ENCODE data around the gene CCT7. TPM values are rescaled to one million over a fixed set of nuclear protein-coding genes. Genes with fewer than 3 reads are reported as not detected.

The CCT7 gene
- total RNA-seq, 2 experiments from 2014 or later = 499 to 541 TPM

DNA sequence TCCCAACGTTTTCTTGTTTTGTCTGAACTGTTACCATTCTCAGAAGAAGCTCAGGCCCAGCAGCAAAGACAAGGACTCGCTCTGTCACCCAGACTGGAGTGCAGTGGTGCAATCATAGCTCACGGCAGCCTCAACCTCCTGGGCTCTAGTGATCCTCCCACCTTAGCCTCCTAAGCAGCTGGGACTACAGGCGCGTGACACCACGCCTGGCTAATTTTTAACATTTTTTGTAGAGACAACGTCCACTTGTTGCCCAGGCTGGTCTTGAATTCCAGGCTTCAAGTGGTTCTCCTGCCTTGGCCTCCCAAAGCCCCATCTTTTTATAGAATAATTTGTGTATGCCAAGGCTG, 22.0 kb upstream of the CCT7 start:
- Mint-ChIP-seq H3K9me3 (no peaks in the 10 kb centered on the region), H3K4me3 (no peak overlapping the region), H3K27me3 (peaks cover 5% of the 10 kb centered on the region), H3K4me1 (ENCODE audit: low read depth) (peaks cover 34% of the 10 kb centered on the region), H3K27ac (no peak overlapping the region), H3K36me3 (no peaks in the 10 kb centered on the region)
- intact Hi-C loops (cut with micrococcal nuclease) = loop anchor here (1.0 to 5.0 kb wide), 5 partner anchors 35 to 320 kb away; partner anchors contain the start of genes EGR4 and RAB11FIP5
- ChIA-PET POLR2A (interaction anchor here (1.1 to 2.3 kb wide), 2 partner anchors 22 to 35 kb away, joined by 4 to 12 read pairs; partner anchors contain the start of genes CCT7 and PRADC1), CTCF (interaction anchor here (0.5 to 8.7 kb wide), 39 partner anchors 8 to 1373 kb away, joined by 3 to 158 read pairs (median 4); partner anchors contain the start of genes ALMS1, CCT7, NOTO and PRADC1)
- no peak for DNase-seq

DNA sequence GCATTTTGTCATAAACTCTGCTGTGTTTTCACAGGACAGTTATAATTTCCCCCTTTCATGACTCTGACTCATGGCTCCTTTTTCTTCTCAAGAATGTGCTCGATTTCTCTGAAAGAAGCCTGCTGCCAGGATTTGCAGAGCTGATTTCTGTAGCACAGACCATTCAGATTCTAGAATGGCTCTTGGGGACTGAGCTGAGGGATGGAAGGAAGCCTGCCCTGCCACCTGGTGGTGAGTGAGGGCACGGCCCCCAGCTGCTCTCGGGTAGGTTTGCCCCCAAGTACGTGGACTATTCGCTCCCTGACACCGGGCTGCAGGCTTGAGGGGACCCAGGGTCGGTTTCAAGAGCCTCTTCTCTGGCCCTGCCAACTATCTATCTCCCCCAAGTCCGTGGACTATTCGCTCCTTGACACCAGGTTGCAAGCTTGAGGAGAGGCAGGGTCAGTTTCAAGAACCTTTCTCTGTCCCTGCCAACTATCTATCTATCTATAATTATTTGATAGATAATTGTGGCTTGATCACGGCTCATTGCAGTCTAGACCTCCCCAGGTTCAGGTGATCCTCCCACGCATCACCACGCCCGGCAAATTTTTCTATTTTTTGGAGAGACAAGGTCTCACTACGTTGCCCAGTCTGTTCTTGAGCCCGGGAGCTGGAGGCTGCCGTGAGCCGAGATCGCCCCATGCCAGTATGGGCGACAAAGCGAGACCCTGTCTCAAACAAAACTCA, 21.5 kb upstream of the CCT7 start:
- Mint-ChIP-seq H3K27me3 (peaks cover 5% of the 10 kb centered on the region), H3K9me3 (no peaks in the 10 kb centered on the region), H3K4me3 (no peak overlapping the region), H3K4me1 (ENCODE audit: low read depth) (peaks cover 39% of the 10 kb centered on the region), H3K36me3 (no peaks in the 10 kb centered on the region), H3K27ac (no peak overlapping the region)
- CTCF ChIA-PET = interaction anchor here (0.5 to 8.7 kb wide), 44 partner anchors 9 to 1373 kb away, joined by 3 to 158 read pairs (median 4); partner anchors contain the start of genes ALMS1, CCT7, FBXO41 and NOTO
- POLR2A ChIA-PET = interaction anchor here (1.1 to 2.3 kb wide), 2 partner anchors 22 to 36 kb away, joined by 4 to 12 read pairs; partner anchors contain the start of genes CCT7 and PRADC1
- intact Hi-C loops (cut with micrococcal nuclease) = loop anchor here (1.0 to 5.0 kb wide), 5 partner anchors 35 to 320 kb away; partner anchors contain the start of genes EGR4 and RAB11FIP5
- peak; percentile 86 for DNase-seq

DNA sequence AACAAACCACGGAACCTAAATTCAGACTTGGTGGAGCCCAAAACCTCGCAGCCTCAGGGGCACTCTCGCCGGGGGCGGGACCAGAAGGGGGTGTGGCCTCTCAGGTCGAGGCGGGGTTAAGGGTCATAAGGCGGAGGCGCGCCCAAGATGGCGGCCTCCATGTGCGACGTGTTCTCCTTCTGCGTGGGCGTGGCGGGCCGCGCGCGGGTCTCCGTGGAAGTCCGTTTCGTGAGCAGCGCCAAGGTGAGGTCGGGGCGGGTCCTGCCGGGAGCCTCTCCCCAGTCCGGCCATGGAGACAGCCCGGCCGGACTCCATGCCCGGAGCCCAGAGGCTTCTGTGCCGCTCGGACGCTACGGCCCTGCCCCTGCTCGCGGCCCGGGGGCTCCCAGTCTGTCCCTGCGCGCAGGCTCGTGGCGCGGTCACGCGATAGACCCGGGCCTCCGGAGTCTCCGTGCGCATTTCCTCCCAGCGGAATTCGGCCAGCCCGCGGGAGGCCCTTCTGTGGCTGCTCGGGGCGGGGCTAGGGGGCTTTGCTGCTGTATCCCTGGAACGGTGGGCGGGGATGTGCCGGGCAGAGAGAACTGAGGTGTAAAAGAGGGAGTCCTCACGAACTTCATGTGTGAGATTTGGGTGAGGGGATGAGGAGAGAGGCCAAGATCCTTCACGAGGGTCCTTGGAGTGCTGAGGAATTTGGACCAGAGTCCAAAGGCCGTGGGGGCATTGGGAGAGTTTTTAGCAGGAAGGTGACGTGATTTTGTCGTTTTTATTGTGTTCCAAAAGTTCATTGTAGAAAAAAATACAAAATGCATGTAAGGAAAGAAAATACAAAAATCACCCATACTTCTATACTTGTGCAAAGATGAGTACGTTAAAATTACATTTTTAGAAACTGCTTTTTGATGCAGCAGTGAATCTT, 19.7 kb upstream of the CCT7 start, which contains the start of gene SMYD5:
SMYD5 (plus strand) TSS at position 126 of the 916 bp plus-strand sequence; CDS start at position 148, 22 bp downstream.
- Mint-ChIP-seq H3K4me1 (ENCODE audit: low read depth) (peaks cover 42% of the 10 kb centered on the region), H3K27ac (peak within 1 kb of the TSS; percentile 91), H3K4me3 (peak within 1 kb of the TSS; percentile 96), H3K36me3 (peaks cover 1% of the 10 kb centered on the region), H3K27me3 (peaks cover under 1% of the 10 kb centered on the region), H3K9me3 (no peaks in the 10 kb centered on the region)
- ChIA-PET POLR2A (interaction anchor here (1.2 to 5.1 kb wide), 3 partner anchors 11 to 19 kb away, joined by 3 to 32 read pairs (median 4); partner anchors contain the start of genes CCT7 and PRADC1), CTCF (interaction anchor here (0.9 to 8.7 kb wide), 10 partner anchors 19 to 221 kb away, joined by 3 to 158 read pairs (median 12); partner anchors contain the start of genes CCT7 and PRADC1)
- peak; percentile 95 for DNase-seq
- intact Hi-C loops (cut with micrococcal nuclease) = loop anchor here (1.0 to 5.0 kb wide), 4 partner anchors 19 to 322 kb away; partner anchors contain the start of genes EGR4, PRADC1 and SFXN5

DNA sequence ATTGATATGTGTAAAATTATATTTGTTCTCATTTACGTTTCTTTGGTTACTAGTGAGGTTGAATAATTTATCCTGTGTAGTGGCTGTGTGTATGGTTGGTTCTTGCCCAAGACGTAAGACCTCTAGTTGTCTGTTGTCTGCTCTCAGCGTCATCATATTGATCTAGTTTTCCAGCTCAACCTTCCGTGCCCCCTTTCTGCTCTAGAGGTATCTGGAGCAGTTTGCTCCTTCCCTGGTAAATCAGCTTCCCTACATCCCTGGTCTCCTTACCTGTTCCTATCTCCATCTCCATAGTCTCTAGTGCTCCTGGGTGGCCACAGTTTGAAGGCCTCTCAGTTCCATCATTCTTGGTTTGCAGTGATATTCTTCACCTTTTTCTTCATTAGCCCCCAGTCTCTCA, 18.9 kb upstream of the CCT7 start:
- Mint-ChIP-seq H3K36me3 (peaks cover 5% of the 10 kb centered on the region), H3K4me3 (peak overlapping the region; percentile 96), H3K9me3 (no peaks in the 10 kb centered on the region), H3K4me1 (ENCODE audit: low read depth) (peaks cover 42% of the 10 kb centered on the region), H3K27ac (peak overlapping the region; percentile 91), H3K27me3 (no peaks in the 10 kb centered on the region)
- POLR2A ChIA-PET = interaction anchor here (1.2 to 5.1 kb wide), 3 partner anchors 10 to 19 kb away, joined by 3 to 32 read pairs (median 4); partner anchors contain the start of genes CCT7 and PRADC1
- CTCF ChIA-PET = interaction anchor here (0.9 to 1.6 kb wide), 4 partner anchors 18 to 75 kb away, joined by 3 to 16 read pairs (median 4); partner anchors contain the start of gene PRADC1
- DNase-seq = no peak
- intact Hi-C loops (cut with micrococcal nuclease) = no loop called here

DNA sequence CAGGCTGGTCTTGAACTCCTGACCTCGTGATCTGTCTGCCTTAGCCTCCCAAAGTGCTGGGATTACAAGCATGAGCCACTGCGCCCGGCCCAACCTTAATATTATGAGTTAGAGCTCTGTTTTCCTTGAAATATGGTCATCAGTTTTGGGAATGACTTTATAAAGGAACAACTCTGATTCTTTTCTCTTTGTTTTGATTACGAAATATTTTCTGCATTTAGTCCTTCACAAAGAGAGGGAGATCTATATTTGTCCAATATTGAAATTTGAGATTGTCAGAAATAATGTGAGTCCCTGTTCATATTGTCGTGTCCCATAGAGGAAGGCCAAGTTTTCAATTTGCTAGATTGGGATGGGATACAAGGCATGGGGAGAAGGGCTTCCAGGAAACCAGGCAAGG, 16.9 kb upstream of the CCT7 start:
- intact Hi-C loops (cut with micrococcal nuclease) = no loop called here
- POLR2A ChIA-PET = interaction anchor here (5.1 kb wide), 1 partner anchor 17 kb away, joined by 32 read pairs; the partner anchor contains the start of genes CCT7 and PRADC1
- peaks cover 12% of the 10 kb centered on the region for H3K36me3 Mint-ChIP-seq
- DNase-seq = no peak
- CTCF ChIA-PET = no interaction called here
- no peak overlapping the region for H3K27ac Mint-ChIP-seq
- H3K27me3 Mint-ChIP-seq = no peaks in the 10 kb centered on the region
- peaks cover 41% of the 10 kb centered on the region for H3K4me1 Mint-ChIP-seq (ENCODE audit: low read depth)
- H3K4me3 Mint-ChIP-seq = no peak overlapping the region
- H3K9me3 Mint-ChIP-seq = no peaks in the 10 kb centered on the region

DNA sequence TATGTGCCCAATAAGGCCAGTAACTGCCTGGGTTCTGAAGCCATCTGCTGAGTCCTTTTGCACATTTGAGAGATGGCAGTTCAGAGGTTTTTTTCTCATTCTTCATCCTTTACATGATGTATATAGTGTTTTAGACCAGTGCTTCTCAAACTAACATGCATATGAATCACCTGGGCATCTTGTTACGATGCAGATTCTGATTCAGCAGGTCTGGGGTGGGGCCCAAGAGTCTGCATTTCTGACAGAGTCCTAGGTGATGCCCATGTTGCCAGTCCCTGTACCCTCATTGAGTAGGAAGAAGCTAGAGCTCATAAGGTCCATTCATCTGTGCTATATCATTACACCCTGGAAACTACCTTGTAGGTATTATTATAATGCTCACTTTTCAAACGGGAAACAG, 16.3 kb upstream of the CCT7 start:
- DNase-seq = no peak
- intact Hi-C loops (cut with micrococcal nuclease) = no loop called here
- POLR2A ChIA-PET = interaction anchor here (5.1 kb wide), 1 partner anchor 16 kb away, joined by 32 read pairs; the partner anchor contains the start of genes CCT7 and PRADC1
- H3K4me1 Mint-ChIP-seq (ENCODE audit: low read depth) = peaks cover 38% of the 10 kb centered on the region
- H3K36me3 Mint-ChIP-seq = peaks cover 13% of the 10 kb centered on the region
- H3K4me3 Mint-ChIP-seq = no peak overlapping the region
- CTCF ChIA-PET = interaction anchor here (1.0 kb wide), 1 partner anchor 40 kb away, joined by 3 read pairs; no protein-coding TSS in a partner anchor
- H3K9me3 Mint-ChIP-seq = no peaks in the 10 kb centered on the region
- no peaks in the 10 kb centered on the region for H3K27me3 Mint-ChIP-seq
- H3K27ac Mint-ChIP-seq = no peak overlapping the region

DNA sequence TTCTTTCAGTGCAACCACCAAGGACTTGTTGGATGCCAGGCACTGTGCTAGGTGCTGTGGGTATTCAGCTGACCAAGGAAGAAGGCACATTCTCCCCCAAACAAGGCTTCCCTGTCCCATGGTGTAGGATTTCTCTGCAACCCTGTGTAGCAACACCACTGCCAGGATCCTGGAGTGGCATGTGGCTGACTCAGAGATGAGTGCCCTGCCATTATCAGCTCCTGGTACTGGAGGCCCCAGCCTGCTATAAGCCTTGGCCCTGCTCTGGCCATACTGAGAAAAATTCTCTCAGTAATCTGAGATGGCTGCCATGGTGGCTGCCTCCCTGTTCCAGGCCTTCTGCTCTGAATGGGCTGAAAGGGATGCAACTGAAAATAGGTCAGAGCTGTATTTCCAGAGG, 15.8 kb upstream of the CCT7 start:
- H3K4me3 Mint-ChIP-seq = no peak overlapping the region
- H3K36me3 Mint-ChIP-seq = peaks cover 13% of the 10 kb centered on the region
- ChIA-PET POLR2A (interaction anchor here (5.1 kb wide), 1 partner anchor 16 kb away, joined by 32 read pairs; the partner anchor contains the start of genes CCT7 and PRADC1), CTCF (interaction anchor here (1.0 kb wide), 1 partner anchor 41 kb away, joined by 3 read pairs; no protein-coding TSS in a partner anchor)
- intact Hi-C loops (cut with micrococcal nuclease) = no loop called here
- no peaks in the 10 kb centered on the region for H3K27me3 Mint-ChIP-seq
- DNase-seq = no peak
- H3K9me3 Mint-ChIP-seq = no peaks in the 10 kb centered on the region
- peaks cover 34% of the 10 kb centered on the region for H3K4me1 Mint-ChIP-seq (ENCODE audit: low read depth)
- no peak overlapping the region for H3K27ac Mint-ChIP-seq

DNA sequence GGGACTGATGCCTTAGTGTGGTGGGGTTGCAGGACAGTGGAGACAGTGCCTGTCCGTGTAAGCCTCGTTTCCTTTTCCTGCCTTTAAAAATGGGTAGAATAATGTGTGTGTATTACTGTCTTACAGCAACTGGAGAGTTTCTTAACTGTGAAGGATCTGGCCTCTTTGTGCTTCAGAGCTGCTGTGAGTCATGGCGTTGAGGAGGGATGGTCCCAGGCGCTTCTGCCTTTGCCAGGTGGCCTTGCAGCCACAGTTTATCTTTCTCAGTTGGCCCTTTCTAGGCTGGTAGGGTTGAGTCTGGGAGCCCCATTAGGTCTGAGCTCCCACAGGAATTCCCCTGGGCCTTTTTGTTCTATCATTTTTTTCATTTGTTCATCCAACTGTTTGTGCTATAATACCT, 10.3 kb upstream of the CCT7 start:
- ChIA-PET CTCF (interaction anchor here (1.1 to 3.4 kb wide), 2 partner anchors 11 to 46 kb away, joined by 3 to 15 read pairs; no protein-coding TSS in a partner anchor), POLR2A (no interaction called here)
- no peaks in the 10 kb centered on the region for H3K27me3 Mint-ChIP-seq
- DNase-seq = no peak
- H3K27ac Mint-ChIP-seq = no peak overlapping the region
- H3K4me1 Mint-ChIP-seq (ENCODE audit: low read depth) = no peaks in the 10 kb centered on the region
- H3K36me3 Mint-ChIP-seq = peaks cover 20% of the 10 kb centered on the region
- no peak overlapping the region for H3K4me3 Mint-ChIP-seq
- intact Hi-C loops (cut with micrococcal nuclease) = no loop called here
- no peaks in the 10 kb centered on the region for H3K9me3 Mint-ChIP-seq

DNA sequence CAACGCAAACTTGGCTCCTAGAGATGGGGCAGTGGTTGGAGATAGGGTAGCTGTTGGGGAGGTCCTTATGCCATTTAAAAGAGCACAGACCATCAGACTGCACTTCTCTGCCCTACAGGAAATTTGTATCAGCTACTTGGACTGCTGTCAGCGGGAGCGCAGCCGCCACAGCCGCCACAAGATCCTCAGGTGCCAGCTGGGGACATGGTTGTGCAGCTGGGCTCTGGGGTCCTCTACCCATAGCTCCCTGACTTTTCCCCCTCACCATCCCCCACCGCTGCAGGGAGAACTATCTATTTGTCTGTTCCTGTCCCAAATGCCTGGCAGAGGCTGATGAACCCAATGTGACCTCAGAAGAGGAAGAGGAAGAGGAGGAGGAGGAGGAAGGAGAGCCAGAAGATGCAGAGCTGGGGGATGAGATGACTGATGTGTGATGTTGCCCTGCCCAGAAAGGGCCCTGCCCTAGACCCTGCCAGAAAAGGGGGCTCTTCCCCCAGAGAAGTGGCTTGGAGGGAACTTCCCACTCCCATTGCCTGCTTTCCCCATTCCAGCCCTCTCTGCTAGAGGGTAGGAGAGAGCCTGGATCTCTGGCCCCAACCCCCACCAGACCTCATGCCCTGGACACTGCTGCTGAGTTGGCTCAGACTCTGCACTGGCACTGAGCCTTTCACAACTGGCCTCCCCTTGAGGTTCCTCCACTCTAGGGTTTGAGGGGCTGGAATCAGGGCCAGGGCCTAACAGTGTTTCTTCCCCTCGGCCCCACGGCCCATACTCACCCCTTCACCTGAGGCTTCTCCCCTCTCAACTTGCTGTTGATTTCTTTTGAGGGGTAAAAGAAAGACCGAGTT, 8.4 kb upstream of the CCT7 start:
- intact Hi-C loops (cut with micrococcal nuclease) = no loop called here
- ChIA-PET CTCF (interaction anchor here (2.6 kb wide), 1 partner anchor 13 kb away, joined by 10 read pairs; no protein-coding TSS in a partner anchor), POLR2A (interaction anchor here (1.0 to 1.3 kb wide), 2 partner anchors 9 to 11 kb away, joined by 3 to 4 read pairs; partner anchors contain the start of gene CCT7)

DNA sequence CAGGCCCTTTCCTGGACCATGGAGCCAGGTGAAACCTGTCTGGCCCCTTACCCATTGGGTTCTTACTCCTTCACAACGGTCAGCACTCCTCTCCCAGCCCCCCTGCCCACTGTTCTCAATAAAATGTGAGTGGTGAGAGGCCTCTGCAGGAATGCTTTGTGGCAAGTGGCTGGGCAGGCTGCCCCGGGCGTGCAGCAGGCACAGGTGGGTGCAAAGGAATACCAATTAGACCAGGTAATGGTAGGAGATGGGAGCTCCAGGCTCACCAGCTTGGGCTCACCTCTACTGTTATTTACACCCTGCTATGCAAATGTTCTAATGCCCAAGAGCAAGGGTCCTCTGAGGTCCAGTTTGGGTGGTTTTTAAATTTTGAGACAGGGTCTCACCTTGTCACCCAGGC, 7.0 kb upstream of the CCT7 start:
- Mint-ChIP-seq H3K27me3 (no peaks in the 10 kb centered on the region), H3K4me1 (ENCODE audit: low read depth) (no peaks in the 10 kb centered on the region), H3K9me3 (no peaks in the 10 kb centered on the region), H3K4me3 (no peak overlapping the region), H3K27ac (no peak overlapping the region), H3K36me3 (peaks cover 9% of the 10 kb centered on the region)
- CTCF ChIA-PET = interaction anchor here (0.8 kb wide), 1 partner anchor 14 kb away, joined by 3 read pairs; no protein-coding TSS in a partner anchor
- POLR2A ChIA-PET = interaction anchor here (0.8 kb wide), 1 partner anchor 32 kb away, joined by 3 read pairs; no protein-coding TSS in a partner anchor
- intact Hi-C loops (cut with micrococcal nuclease) = no loop called here
- DNase-seq = no peak

More for the DNA sequence above, 8.4 kb upstream of the CCT7 start:
- H3K4me1 Mint-ChIP-seq (ENCODE audit: low read depth) = no peaks in the 10 kb centered on the region
- no peak overlapping the region for H3K4me3 Mint-ChIP-seq
- no peak for DNase-seq
- H3K36me3 Mint-ChIP-seq = peaks cover 15% of the 10 kb centered on the region
- no peak overlapping the region for H3K27ac Mint-ChIP-seq
- H3K27me3 Mint-ChIP-seq = no peaks in the 10 kb centered on the region
- H3K9me3 Mint-ChIP-seq = no peaks in the 10 kb centered on the region

All from activated CD4-positive, alpha-beta memory T cell treated with anti-CD3 and anti-CD28 coated beads for 36 hours (primary cell).